Astrocyte (in vitro differentiated cells and primary cell): ENCODE measurements around the gene MGST1.

Experiments
- CTCF ChIP-seq: IDR thresholded peaks from 2 replicates; pipeline ENCODE4 v1.5.1; 2011; ENCODE audit warnings: low read depth, mild to moderate bottlenecking, inconsistent platforms, low read length, moderate library complexity; ENCODE audit not compliant: insufficient read depth
- EZH2 ChIP-seq: IDR thresholded peaks from 2 replicates; pipeline ENCODE4 v1.6.1; 2012; ENCODE audit warnings: mild to moderate bottlenecking, low read length, inconsistent platforms; ENCODE audit not compliant: insufficient read depth

- TF ChIP-seq CTCF (no peak), EZH2 (no peak)
Measured at GRCh38 chr12:16361142-16361783, 13.8 kb downstream of the MGST1 start.
